ENCODE results near the gene CPNE2. TPM values are rescaled to one million over a fixed set of nuclear protein-coding genes. Genes with fewer than 3 reads are reported as not detected.

Gene CPNE2
- total and polyA plus RNA-seq, 10 of the 15 experiments (the other 5 are each of a cell fraction or from before 2014, with no cell fraction given), result 3.1 to 22.1 (median 9.9) TPM

- no peaks in the 10 kb centered on the region for H3K36me3 ChIP-seq (ENCODE audit: control insufficient read depth in 2 of 2, insufficient read depth in 2 of 2, low read length in 1 of 2)
- no TSS peak for BruUV-seq (replicated peaks)
- no peak overlapping the region for H3K9ac ChIP-seq (ENCODE audit: control insufficient read depth, insufficient read depth, low read length)
- ChIA-PET SMC1A (ENCODE audit: uncharacterized antibody, unreplicated experiment) (interaction anchor here (1.1 kb wide), 1 partner anchor 9 kb away, joined by 3 read pairs; no protein-coding TSS in a partner anchor), CTCF (interaction anchor here (0.9 kb wide), 1 partner anchor 62 kb away, joined by 3 read pairs; no protein-coding TSS in a partner anchor), RAD21 (ENCODE audit: unreplicated experiment) (no interaction called here), POLR2A (interaction anchor here (1.1 kb wide), 1 partner anchor 44 kb away, joined by 3 read pairs; no protein-coding TSS in a partner anchor)
- no peak overlapping the region for H2AFZ ChIP-seq (ENCODE audit: control insufficient read depth, low read depth, low read length)
- H3K9me3 ChIP-seq (replicated peaks; ENCODE audit: control insufficient read depth, insufficient read depth, low read length), result no peaks in the 10 kb centered on the region
- in situ Hi-C loops (cut with MboI) (no loop called here), intact Hi-C loops (cut with micrococcal nuclease; ENCODE audit: unreplicated experiment) (no loop called here)
- no peak overlapping the region for H3K4me3 ChIP-seq
- 61% methylated on average over 3 of the region's 3 CpGs for WGBS (ENCODE audit: insufficient coverage, insufficient replicate concordance, low lambda C conversion rate, missing lambda C conversion rate)
- no peaks in the 10 kb centered on the region for H3K27me3 ChIP-seq (replicated peaks in 1 of 2; ENCODE audit: control insufficient read depth in 2 of 2, insufficient read depth in 2 of 2, low read length in 1 of 2)
- ATAC-seq, result peak; percentile 37
- no peak overlapping the region for H3K4me2 ChIP-seq (ENCODE audit: control insufficient read depth, insufficient read depth)
- H3K4me1 ChIP-seq (ENCODE audit: control insufficient read depth, insufficient read depth, low read length), result peaks cover 12% of the 10 kb centered on the region
- H3K27ac ChIP-seq (ENCODE audit: control insufficient read depth, insufficient read depth), result no peak overlapping the region
- H3K79me2 ChIP-seq (ENCODE audit: control insufficient read depth, insufficient read depth, low read length), result no peaks in the 10 kb centered on the region
- H4K20me1 ChIP-seq (ENCODE audit: control insufficient read depth, insufficient read depth), result no peaks in the 10 kb centered on the region
- no peak for FAIRE-seq
- DNase-seq (ENCODE audit: low read depth, low spot score), result no peak
- TF ChIP-seq LARP7 (IDR thresholded peaks at IDR 0.05), result no peak
- no peak for TF ChIP-seq MTA3 (IDR thresholded peaks at IDR 0.05; ENCODE audit: borderline replicate concordance, low read length)
- TF ChIP-seq NFIC (IDR thresholded peaks at IDR 0.05; ENCODE audit: low read depth, low read length), result no peak
- TF ChIP-seq HCFC1 (IDR thresholded peaks at IDR 0.05; ENCODE audit: low read length), result no peak
- no peak for TF ChIP-seq CEBPB (IDR thresholded peaks at IDR 0.05; ENCODE audit: borderline replicate concordance in 1 of 2, low read depth in 2 of 2, low read length in 2 of 2)
- no peak for TF ChIP-seq NKRF (conservative IDR thresholded peaks at IDR 0.05)
- no peak for TF ChIP-seq HDGF (IDR thresholded peaks at IDR 0.05)
- TF ChIP-seq SMARCA5 (IDR thresholded peaks at IDR 0.05), result no peak
- TF ChIP-seq EGR1 (IDR thresholded peaks at IDR 0.05; ENCODE audit: borderline replicate concordance in 1 of 2, low read depth in 2 of 2, low read length in 2 of 2), result no peak
- TF ChIP-seq CUX1 (IDR thresholded peaks at IDR 0.05; ENCODE audit: insufficient replicate concordance, low read depth, low read length), result no peak
- TF ChIP-seq REST (IDR thresholded peaks at IDR 0.05; ENCODE audit: low read depth, low read length), result no peak
- TF ChIP-seq ETV6 (conservative IDR thresholded peaks at IDR 0.05 in 1 of 2, IDR thresholded peaks at IDR 0.05 in 1 of 2; ENCODE audit: borderline replicate concordance in 1 of 2, low read depth in 1 of 2), result no peak
- TF ChIP-seq TCF7 (IDR thresholded peaks at IDR 0.05; ENCODE audit: borderline replicate concordance), result no peak
- no peak for TF ChIP-seq KDM1A (IDR thresholded peaks at IDR 0.05; ENCODE audit: borderline replicate concordance)
These were observed 12.3 kb downstream of the CPNE2 start for GRCh38 chr16:57104706-57105105.
